Loucy (cell line): ENCODE data around the gene TRPV5.

Experiments used
- H2AFZ ChIP-seq: fragments of 200-600 bp; sonication (generic); 2 replicates; pipeline ENCODE4 v1.6.0; 2016; ENCODE audit warnings: antibody characterized with exemption, mild to moderate bottlenecking, low read length, moderate library complexity
- H3F3A ChIP-seq: fragments of 200-600 bp; 2 replicates; pipeline ENCODE4 v1.6.0; 2016; ENCODE audit warnings: antibody characterized with exemption, low read depth, mild to moderate bottlenecking
- H3K27me3 ChIP-seq: fragments of 200-600 bp; sonication (generic); 2 replicates; pipeline ENCODE4 v1.6.1; 2014; ENCODE audit warnings: low read length, mild to moderate bottlenecking; ENCODE audit not compliant: insufficient read depth, poor library complexity, severe bottlenecking
- H3K36me3 ChIP-seq: fragments of 200-600 bp; sonication (generic); 2 replicates; pipeline ENCODE4 v1.6.1; 2016; ENCODE audit warnings: low read length; ENCODE audit not compliant: insufficient read depth
- H3K4me1 ChIP-seq: fragments of 200-600 bp; sonication (generic); 2 replicates; pipeline ENCODE4 v1.5.1; 2014; ENCODE audit warnings: low read length, mild to moderate bottlenecking; ENCODE audit not compliant: insufficient read depth, poor library complexity, severe bottlenecking
- H3K4me2 ChIP-seq: fragments of 200-600 bp; sonication (generic); 2 replicates; pipeline ENCODE4 v1.6.0; 2014; ENCODE audit warnings: antibody characterized with exemption, low read length, low read depth, mild to moderate bottlenecking; ENCODE audit not compliant: poor library complexity, severe bottlenecking
- H3K4me3 ChIP-seq: fragments of 200-600 bp; sonication (generic); 2 replicates; pipeline ENCODE4 v1.5.1; 2014; ENCODE audit warnings: low read length, mild to moderate bottlenecking, mixed read lengths; ENCODE audit not compliant: poor library complexity, severe bottlenecking
- H3K79me2 ChIP-seq: fragments of 200-600 bp; sonication (generic); 2 replicates; pipeline ENCODE4 v1.6.1; 2014; ENCODE audit warnings: low read length; ENCODE audit not compliant: insufficient read depth
- H3K9ac ChIP-seq: fragments of 200-600 bp; sonication (generic); 2 replicates; pipeline ENCODE4 v1.6.0; 2014; ENCODE audit warnings: mild to moderate bottlenecking, low read depth, low read length, moderate library complexity; ENCODE audit not compliant: poor library complexity, severe bottlenecking
- H3K9me2 ChIP-seq: fragments of 200-600 bp; sonication (generic); replicated peaks from 2 replicates; pipeline ENCODE4 v1.6.1; 2016; ENCODE audit warnings: low read depth, low read length, mixed read lengths
- H3K9me3 ChIP-seq: fragments of 200-600 bp; sonication (generic); 2 replicates; pipeline ENCODE4 v1.6.1; 2014; ENCODE audit warnings: mild to moderate bottlenecking, antibody characterized with exemption, low read length, low read depth; ENCODE audit not compliant: insufficient read depth
- H4K20me1 ChIP-seq: fragments of 200-600 bp; sonication (generic); 2 replicates; pipeline ENCODE4 v1.6.0; 2014; ENCODE audit warnings: antibody characterized with exemption, low read length, mild to moderate bottlenecking; ENCODE audit not compliant: insufficient read depth, poor library complexity, severe bottlenecking
- CTCF ChIP-seq: fragments of 200-600 bp; sonication (generic); conservative IDR thresholded peaks from 2 replicates; pipeline ENCODE4 v1.5.1; 2014; ENCODE audit warnings: mild to moderate bottlenecking, antibody characterized with exemption, low read length
- EZH2phosphoT487 ChIP-seq: fragments of 200-600 bp; IDR thresholded peaks from 2 replicates; pipeline ENCODE4 v1.6.1; 2018; ENCODE audit warnings: antibody characterized with exemption, mild to moderate bottlenecking, moderate library complexity, borderline replicate concordance

TRPV5 gene

GRCh38 chr7:142862786-142863400 is 70.7 kb downstream of the TRPV5 start:
- H3K9ac ChIP-seq = no peak overlapping the region
- no peak overlapping the region for H3K4me2 ChIP-seq
- no peaks in the 10 kb centered on the region for H3K9me3 ChIP-seq
- peaks cover 31% of the 10 kb centered on the region; the same call in 1 of the 2 replicates for H3K36me3 ChIP-seq
- no peaks in the 10 kb centered on the region for H3F3A ChIP-seq
- H3K4me1 ChIP-seq = peaks cover 29% of the 10 kb centered on the region
- no peak overlapping the region for H3K4me3 ChIP-seq
- H3K79me2 ChIP-seq = peaks cover 30% of the 10 kb centered on the region
- no peaks in the 10 kb centered on the region for H3K9me2 ChIP-seq
- no peaks in the 10 kb centered on the region for H3K27me3 ChIP-seq
- no peak overlapping the region for H2AFZ ChIP-seq
- peaks cover 2% of the 10 kb centered on the region for H4K20me1 ChIP-seq
- no peak for TF ChIP-seq EZH2phosphoT487
- TF ChIP-seq CTCF = no peak

GRCh38 chr7:142862351-142862750 is 71.2 kb downstream of the TRPV5 start:
- Histone ChIP-seq H3K4me3 (no peak overlapping the region), H4K20me1 (peaks cover 6% of the 10 kb centered on the region), H3K79me2 (peaks cover 35% of the 10 kb centered on the region)

GRCh38 chr7:142860968-142861367 is 72.6 kb downstream of the TRPV5 start:
- TF ChIP-seq EZH2phosphoT487 = no peak
- no peak for TF ChIP-seq CTCF
- Histone ChIP-seq H3K9me3 (no peaks in the 10 kb centered on the region), H3K36me3 (peaks cover 26% of the 10 kb centered on the region; the same call in 1 of the 2 replicates), H3F3A (no peaks in the 10 kb centered on the region), H2AFZ (no peak overlapping the region), H3K4me2 (no peak overlapping the region), H3K4me3 (no peak overlapping the region), H4K20me1 (peaks cover 6% of the 10 kb centered on the region), H3K9ac (no peak overlapping the region), H3K4me1 (peaks cover 48% of the 10 kb centered on the region), H3K9me2 (no peaks in the 10 kb centered on the region), H3K27me3 (no peaks in the 10 kb centered on the region), H3K79me2 (peaks cover 49% of the 10 kb centered on the region)

More at GRCh38 chr7:142862351-142862750, 71.2 kb downstream of the TRPV5 start:
- Histone ChIP-seq H3K9ac (no peak overlapping the region), H3K27me3 (no peaks in the 10 kb centered on the region), H3K9me2 (no peaks in the 10 kb centered on the region), H2AFZ (no peak overlapping the region), H3K36me3 (peaks cover 26% of the 10 kb centered on the region; the same call in 1 of the 2 replicates), H3K4me2 (peak overlapping the region; percentile 15), H3K4me1 (peaks cover 34% of the 10 kb centered on the region), H3K9me3 (no peaks in the 10 kb centered on the region), H3F3A (no peaks in the 10 kb centered on the region)
- no peak for TF ChIP-seq EZH2phosphoT487
- no peak for TF ChIP-seq CTCF
